Fibroblast of pulmonary artery (primary cell): Measurements from ENCODE around the gene PTCD2.

Source experiments
- DNase-seq: peaks from one replicate; pipeline ENCODE4 v3.0.0-alpha.2; 2010; ENCODE audit warnings: low read depth
- H3K4me3 ChIP-seq: replicated peaks from 2 replicates; pipeline ENCODE4 v1.5.1; 2011; ENCODE audit warnings: low read depth, mild to moderate bottlenecking, control low read depth, low read length, moderate library complexity
- CTCF ChIP-seq: IDR thresholded peaks from 2 replicates; pipeline ENCODE4 v1.5.1; 2011; ENCODE audit warnings: mild to moderate bottlenecking, control low read depth, low read length, inconsistent platforms; ENCODE audit errors: missing control alignments

Gene PTCD2

GRCh38 chr5:72356361-72356760 is 36.2 kb downstream of the PTCD2 start:
- DNase-seq, result no peak
- TF ChIP-seq CTCF, result no peak
- H3K4me3 ChIP-seq, result no peak overlapping the region

GRCh38 chr5:72358925-72359324 is 38.8 kb downstream of the PTCD2 start:
- no peak for TF ChIP-seq CTCF
- DNase-seq, result no peak

GRCh38 chr5:72359886-72360285 is 39.7 kb downstream of the PTCD2 start:
- H3K4me3 ChIP-seq, result no peak overlapping the region
- TF ChIP-seq CTCF, result no peak
- DNase-seq, result no peak

More at GRCh38 chr5:72358925-72359324, 38.8 kb downstream of the PTCD2 start:
- H3K4me3 ChIP-seq, result no peak overlapping the region

- H3K4me3 ChIP-seq, result no peak overlapping the region
- no peak for TF ChIP-seq CTCF
- DNase-seq, result peak; percentile 82
Observed at GRCh38 chr5:72363166-72363802, 43.1 kb downstream of the PTCD2 start.

GRCh38 chr5:72364171-72364570 is 44.0 kb downstream of the PTCD2 start:
- no peak for TF ChIP-seq CTCF
- no peak overlapping the region for H3K4me3 ChIP-seq
- no peak for DNase-seq

GRCh38 chr5:72364951-72365350 is 44.8 kb downstream of the PTCD2 start:
- no peak for TF ChIP-seq CTCF
- no peak overlapping the region for H3K4me3 ChIP-seq

GRCh38 chr5:72366324-72366976 is 46.3 kb downstream of the PTCD2 start:
- no peak overlapping the region for H3K4me3 ChIP-seq
- DNase-seq, result peak; percentile 92
- TF ChIP-seq CTCF, result peak; percentile 80

More at GRCh38 chr5:72364951-72365350, 44.8 kb downstream of the PTCD2 start:
- no peak for DNase-seq
